HepG2 (cell line): ENCODE measurements around the gene NFKB2. TPM values are rescaled to one million over a fixed set of nuclear protein-coding genes. Genes with fewer than 3 reads are reported as not detected.

Experiments
- CSRNP1 ChIP-seq: sonication (generic); formaldehyde crosslinking; IDR thresholded peaks from 2 replicates; pipeline ENCODE4 v1.8.1; 2023; ENCODE audit warnings: mild to moderate bottlenecking, missing genetic modification reagents
- GABPB1 ChIP-seq: IDR thresholded peaks from 2 replicates; pipeline ENCODE4 v1.6.1; 2016; ENCODE audit warnings: mild to moderate bottlenecking, missing genetic modification reagents, moderate library complexity, missing compliant biosample characterization
- KMT2B ChIP-seq: IDR thresholded peaks from 2 replicates; pipeline ENCODE4 v1.6.1; 2016; ENCODE audit warnings: missing genetic modification reagents, missing compliant biosample characterization
- PAF1 ChIP-seq: IDR thresholded peaks from 2 replicates; pipeline ENCODE4 v1.6.1; 2016; ENCODE audit warnings: missing genetic modification reagents, missing compliant biosample characterization
- POLR2A ChIP-seq, 2 experiments: IDR thresholded peaks; 2 replicates each; pipeline ENCODE4 v1.6.1; 2011; ENCODE audit warnings: low read depth in 2 of 2, low read length in 2 of 2, mild to moderate bottlenecking in 1 of 2, moderate library complexity in 1 of 2; ENCODE audit not compliant: insufficient read depth in 1 of 2
- PRMT3 ChIP-seq: sonication (generic); formaldehyde crosslinking; IDR thresholded peaks from 2 replicates; pipeline ENCODE4 v1.8.1; 2022; ENCODE audit warnings: low read depth, mild to moderate bottlenecking, moderate library complexity, missing genetic modification reagents, borderline replicate concordance
- RXRB ChIP-seq: IDR thresholded peaks from 2 replicates; pipeline ENCODE4 v1.6.1; 2016; ENCODE audit warnings: borderline replicate concordance, missing genetic modification reagents, missing compliant biosample characterization
- SRF ChIP-seq: IDR thresholded peaks from 2 replicates; pipeline ENCODE4 v1.6.1; 2011; ENCODE audit warnings: mild to moderate bottlenecking, low read depth, low read length, moderate library complexity
- TFDP1 ChIP-seq: IDR thresholded peaks from 2 replicates; pipeline ENCODE4 v1.6.1; 2016; ENCODE audit warnings: missing compliant biosample characterization, missing genetic modification reagents, borderline replicate concordance
- ZBED4 ChIP-seq: sonication (generic); formaldehyde crosslinking; IDR thresholded peaks from 2 replicates; pipeline ENCODE4 v1.4.0; 2020; ENCODE audit warnings: missing genetic modification reagents, borderline replicate concordance
- ZFP41 ChIP-seq: sonication (generic); formaldehyde crosslinking; IDR thresholded peaks from 2 replicates; pipeline ENCODE4 v1.4.0; 2020; ENCODE audit warnings: mild to moderate bottlenecking, missing genetic modification reagents, borderline replicate concordance
- ZFX ChIP-seq: sonication (generic); formaldehyde crosslinking; IDR thresholded peaks from 2 replicates; pipeline ENCODE4 v1.4.0; 2020; ENCODE audit warnings: mild to moderate bottlenecking, low read depth, missing genetic modification reagents, moderate library complexity
- ZNF609 ChIP-seq: sonication (generic); formaldehyde crosslinking; IDR thresholded peaks from 2 replicates; pipeline ENCODE4 v1.4.0; 2020; ENCODE audit warnings: mild to moderate bottlenecking, missing genetic modification reagents, borderline replicate concordance
- ZNF674 ChIP-seq: sonication (generic); formaldehyde crosslinking; IDR thresholded peaks from 2 replicates; pipeline ENCODE4 v1.5.0; 2020; ENCODE audit warnings: low read depth, mild to moderate bottlenecking, missing genetic modification reagents
- ZSCAN21 ChIP-seq: sonication (generic); formaldehyde crosslinking; IDR thresholded peaks from 2 replicates; pipeline ENCODE4 v1.8.0; 2022; ENCODE audit warnings: mild to moderate bottlenecking, missing genetic modification reagents, moderate library complexity, borderline replicate concordance
- polyA plus RNA-seq, 8 experiments: library from polyadenylated mRNA; depleted of rRNA in 3 of 8; stranded (reverse) in 7 of 8; unstranded in 1 of 8; fragments of >200 nt; fragmentation: Illumina TruSeq in 4 of 8; extraction: Trizol in 4 of 8; gene quantifications; 2 replicates each; pipeline versions ENCODE4 v1.2.1 to v1.2.3, GENCODE V29; 2011 to 2016; ENCODE audit warnings: low read depth in 4 of 8, missing spikeins in 1 of 8, mixed read lengths in 1 of 8; ENCODE audit not compliant: insufficient read depth in 1 of 8
- total RNA-seq, 5 experiments: library from RNA; depleted of rRNA; stranded (reverse); fragments of >200 nt; fragmentation: Illumina TruSeq; extraction: Trizol; gene quantifications; 2 replicates each; pipeline ENCODE4 v1.2.3, GENCODE V29; 2016; ENCODE audit warnings: low read depth in 1 of 5
- TF ChIP-seq, protein P1 (sequence below): IDR thresholded peaks from 2 replicates; pipeline ENCODE4 v1.6.1; 2016; ENCODE audit warnings: low read depth, borderline replicate concordance

Gene NFKB2
- total and polyA plus RNA-seq, 2 of the 13 experiments (the other 11 are each of a cell fraction or from before 2014, with no cell fraction given): 7.7 to 12.5 TPM

DNA sequence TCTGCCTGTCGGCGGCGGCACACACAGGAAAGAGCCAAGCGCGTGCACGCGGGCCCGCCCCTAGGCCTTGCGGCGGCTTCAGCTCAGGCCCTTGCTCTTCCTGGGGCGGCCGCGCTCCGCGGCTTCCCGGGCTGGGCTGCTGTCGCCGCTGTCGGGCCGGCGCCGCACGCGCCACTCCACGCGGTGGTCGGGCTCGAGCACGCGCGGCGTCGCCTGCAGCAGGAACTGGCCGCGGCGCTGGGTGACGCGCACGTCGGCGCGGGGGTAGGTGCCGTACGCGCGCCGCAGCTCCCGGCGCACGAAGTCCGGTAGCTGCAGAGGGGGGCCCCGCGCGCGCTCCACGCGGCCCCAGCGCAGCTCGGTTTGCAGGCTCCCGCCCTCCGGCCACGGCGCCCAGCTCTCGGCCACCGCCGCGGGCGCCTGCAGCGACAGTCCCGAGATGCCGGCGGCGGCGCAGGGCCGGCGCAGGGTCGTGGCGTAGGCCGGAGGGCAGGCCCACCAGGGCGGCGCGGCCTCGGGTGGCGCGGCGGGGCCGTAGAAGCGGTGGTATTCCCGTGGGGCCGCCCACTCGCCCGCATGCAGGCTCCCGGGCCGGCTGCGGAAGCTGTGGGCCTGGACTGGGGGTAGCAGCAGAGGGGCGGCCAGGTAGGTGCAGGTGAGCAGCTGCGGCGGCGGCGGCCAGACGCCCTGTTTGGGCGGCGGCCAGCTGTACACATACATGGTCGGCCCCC is 55.0 kb downstream of the NFKB2 start (continued):
- TF ChIP-seq ZBED4 (CRISPR knock-in tag) (peak; percentile 56), ZFP41 (CRISPR knock-in tag) (no peak), CSRNP1 (CRISPR knock-in tag) (no peak), KMT2B (0 out of 2 replicates have a peak, but pooled peaks have one; percentile 8), TFDP1 (CRISPR knock-in tag) (peak; percentile 50; the same call in 1 of the 2 replicates), GABPB1 (CRISPR knock-in tag) (peak; percentile 44; the same call in 1 of the 2 replicates), ZNF674 (CRISPR knock-in tag) (0 out of 2 replicates have a peak, but pooled peaks have one; percentile 17), POLR2A (IDR thresholded peaks at IDR 0.05; ENCODE audit: insufficient read depth in 1 of 2, low read depth in 2 of 2, low read length in 2 of 2) (peak; percentile 52 to 64; a peak in 3 of 4 replicates), SRF (no peak), ZFX (peak; percentile 89), ZNF609 (no peak), PRMT3 (CRISPR knock-in tag) (peak; percentile 82; the same call in 1 of the 2 replicates), RXRB (CRISPR knock-in tag) (no peak), ZSCAN21 (peak; percentile 85), PAF1 (CRISPR knock-in tag) (no peak)
- TF ChIP-seq, protein P1, sequence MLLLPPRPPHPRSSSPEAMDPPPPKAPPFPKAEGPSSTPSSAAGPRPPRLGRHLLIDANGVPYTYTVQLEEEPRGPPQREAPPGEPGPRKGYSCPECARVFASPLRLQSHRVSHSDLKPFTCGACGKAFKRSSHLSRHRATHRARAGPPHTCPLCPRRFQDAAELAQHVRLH: no peak
